Measurements from ENCODE around the gene DNMBP.

DNA sequence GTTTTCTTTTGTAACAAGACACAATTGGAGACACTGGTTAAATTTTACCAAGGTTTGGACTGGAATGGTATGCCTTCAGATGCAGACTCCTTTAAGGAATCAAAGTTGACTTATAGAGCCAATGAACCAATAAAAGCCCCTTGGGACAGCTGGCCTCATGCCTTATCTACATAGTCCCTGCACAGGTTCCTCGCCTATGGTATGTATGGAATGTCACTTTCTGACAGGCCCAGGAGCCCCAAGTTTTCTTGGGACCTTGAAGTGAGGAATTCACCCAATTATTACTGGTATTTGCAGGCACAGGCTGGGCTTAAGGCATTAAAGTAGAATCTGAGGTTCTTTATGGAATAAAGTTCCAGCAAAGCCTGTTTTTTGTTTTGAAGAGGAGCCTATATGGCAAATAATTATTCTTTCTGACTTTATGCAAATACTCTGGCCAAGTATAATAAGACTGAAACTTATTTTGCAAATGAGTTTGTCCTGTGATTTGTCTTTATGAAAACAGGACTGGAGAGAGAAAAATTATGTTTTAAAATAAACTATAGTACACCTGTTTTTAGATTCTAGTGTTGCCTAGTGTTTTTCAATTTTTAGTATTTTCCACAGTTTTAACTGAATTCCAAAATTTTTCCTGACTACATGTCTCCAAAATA lies 24.1 kb upstream of the DNMBP start:
- no peak for TF ChIP-seq CTCF (IDR thresholded peaks at IDR 0.05)
- no peak for TF ChIP-seq POLR2A (IDR thresholded peaks at IDR 0.05)
- TF ChIP-seq EP300 (IDR thresholded peaks at IDR 0.05) = no peak
- no peak for TF ChIP-seq POLR2AphosphoS5 (IDR thresholded peaks at IDR 0.05)

Measured in stomach (tissue), 4 donors.